K562 (cell line): ENCODE measurements around the gene FNBP1.

Source experiments
- CAMTA2 ChIP-seq: fragments of 250-450 bp; sonication (Bioruptor Pico); conservative IDR thresholded peaks from 2 replicates; pipeline ENCODE4 v1.5.1; 2022
- CEBPB ChIP-seq: fragments of 450-650 bp; IDR thresholded peaks from 2 replicates; pipeline ENCODE4 v1.6.1; 2016; ENCODE audit warnings: missing genetic modification characterization, missing compliant biosample characterization
- ELK1 ChIP-seq: sonication (generic); formaldehyde crosslinking; IDR thresholded peaks from 2 replicates; pipeline ENCODE4 v1.8.1; 2022; ENCODE audit warnings: missing genetic modification reagents
- EZH2 ChIP-seq: IDR thresholded peaks from 2 replicates; pipeline ENCODE4 v1.6.1; 2012; ENCODE audit warnings: low read depth, mild to moderate bottlenecking, inconsistent platforms, low read length, borderline replicate concordance
- FOSL1 ChIP-seq: fragments of 200-800 bp; sonication (Bioruptor generic); conservative IDR thresholded peaks from 2 replicates; pipeline ENCODE4 v1.6.1; 2016; ENCODE audit warnings: missing genetic modification characterization, missing compliant biosample characterization
- MTF1 ChIP-seq: fragments of 250-450 bp; sonication (Bioruptor Pico); IDR thresholded peaks from 2 replicates; pipeline ENCODE4 v1.9.0; 2021; ENCODE audit warnings: moderate library complexity, mild to moderate bottlenecking, inconsistent platforms, borderline replicate concordance
- POLR2AphosphoS5 ChIP-seq: IDR thresholded peaks from 2 replicates; pipeline ENCODE4 v1.6.1; 2011; ENCODE audit warnings: mild to moderate bottlenecking, low read depth, low read length, moderate library complexity; ENCODE audit not compliant: control insufficient read depth, insufficient read depth
- PRPF4 ChIP-seq: fragments of 200-400 bp; formaldehyde crosslinking; IDR thresholded peaks from one replicate; pipeline ENCODE4 v1.6.1; 2017; ENCODE audit warnings: low read length, low read depth, mild to moderate bottlenecking; ENCODE audit not compliant: insufficient read depth, poor library complexity, severe bottlenecking
- ZBTB7A ChIP-seq: IDR thresholded peaks from 2 replicates; pipeline ENCODE4 v1.6.1; 2011; ENCODE audit warnings: low read depth, mild to moderate bottlenecking, low read length, moderate library complexity, borderline replicate concordance; ENCODE audit not compliant: control insufficient read depth
- ZFP36 ChIP-seq: fragments of 150-350 bp; IDR thresholded peaks from 2 replicates; pipeline ENCODE4 v1.6.1; 2018; ENCODE audit warnings: low read length, low read depth; ENCODE audit not compliant: partially characterized antibody
- TF ChIP-seq, protein P1 (sequence below): sonication (generic); formaldehyde crosslinking; IDR thresholded peaks from 2 replicates; pipeline ENCODE4 v1.5.0; 2020; ENCODE audit warnings: missing genetic modification reagents
- TF ChIP-seq, protein P2 (sequence below), 3 experiments: IDR thresholded peaks in 2 of 3; conservative IDR thresholded peaks in 1 of 3; 2 replicates each; pipeline ENCODE4 v1.5.1; 2011 to 2012; ENCODE audit warnings: low read length in 3 of 3, mild to moderate bottlenecking in 3 of 3, control low read depth in 2 of 3, improper control_type of control experiment in 1 of 3, inconsistent platforms in 1 of 3, low read depth in 1 of 3, mixed read lengths in 1 of 3, moderate library complexity in 1 of 3; ENCODE audit not compliant: insufficient read depth in 2 of 3

- TF ChIP-seq MTF1 (CRISPR knock-in tag) = no peak
- TF ChIP-seq FOSL1 (tag) = no peak
- TF ChIP-seq POLR2AphosphoS5 = no peak
- no peak for TF ChIP-seq ELK1 (CRISPR knock-in tag)
- TF ChIP-seq PRPF4 = no peak
- TF ChIP-seq, protein P1, sequence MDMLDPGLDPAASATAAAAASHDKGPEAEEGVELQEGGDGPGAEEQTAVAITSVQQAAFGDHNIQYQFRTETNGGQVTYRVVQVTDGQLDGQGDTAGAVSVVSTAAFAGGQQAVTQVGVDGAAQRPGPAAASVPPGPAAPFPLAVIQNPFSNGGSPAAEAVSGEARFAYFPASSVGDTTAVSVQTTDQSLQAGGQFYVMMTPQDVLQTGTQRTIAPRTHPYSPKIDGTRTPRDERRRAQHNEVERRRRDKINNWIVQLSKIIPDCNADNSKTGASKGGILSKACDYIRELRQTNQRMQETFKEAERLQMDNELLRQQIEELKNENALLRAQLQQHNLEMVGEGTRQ (CRISPR knock-in tag) = no peak
- no peak for TF ChIP-seq CAMTA2
- no peak for TF ChIP-seq EZH2
- no peak for TF ChIP-seq ZFP36
- TF ChIP-seq CEBPB (tag) = no peak
- TF ChIP-seq ZBTB7A = no peak
- TF ChIP-seq, protein P2, sequence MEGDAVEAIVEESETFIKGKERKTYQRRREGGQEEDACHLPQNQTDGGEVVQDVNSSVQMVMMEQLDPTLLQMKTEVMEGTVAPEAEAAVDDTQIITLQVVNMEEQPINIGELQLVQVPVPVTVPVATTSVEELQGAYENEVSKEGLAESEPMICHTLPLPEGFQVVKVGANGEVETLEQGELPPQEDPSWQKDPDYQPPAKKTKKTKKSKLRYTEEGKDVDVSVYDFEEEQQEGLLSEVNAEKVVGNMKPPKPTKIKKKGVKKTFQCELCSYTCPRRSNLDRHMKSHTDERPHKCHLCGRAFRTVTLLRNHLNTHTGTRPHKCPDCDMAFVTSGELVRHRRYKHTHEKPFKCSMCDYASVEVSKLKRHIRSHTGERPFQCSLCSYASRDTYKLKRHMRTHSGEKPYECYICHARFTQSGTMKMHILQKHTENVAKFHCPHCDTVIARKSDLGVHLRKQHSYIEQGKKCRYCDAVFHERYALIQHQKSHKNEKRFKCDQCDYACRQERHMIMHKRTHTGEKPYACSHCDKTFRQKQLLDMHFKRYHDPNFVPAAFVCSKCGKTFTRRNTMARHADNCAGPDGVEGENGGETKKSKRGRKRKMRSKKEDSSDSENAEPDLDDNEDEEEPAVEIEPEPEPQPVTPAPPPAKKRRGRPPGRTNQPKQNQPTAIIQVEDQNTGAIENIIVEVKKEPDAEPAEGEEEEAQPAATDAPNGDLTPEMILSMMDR (IDR thresholded peaks at IDR 0.05 in 2 of 3, conservative IDR thresholded peaks at IDR 0.05 in 1 of 3; ENCODE audit: insufficient read depth in 2 of 3, low read depth in 1 of 3, low read length in 3 of 3) = no peak
These were observed 6.6 kb upstream of the FNBP1 start for GRCh38 chr9:130049431-130050210.
